T follicular helper cell (primary cell): ENCODE data around the gene ARMC7.
"Not testable (repeated sequence)": the region's sequence is repeated elsewhere in the genome, so short reads cannot be mapped to it uniquely, and the experiment has no call there.

ENCODE experiments used
- DNase-seq: peaks from one replicate; pipeline ENCODE4 v3.0.0-alpha.2; 2020; ENCODE audit warnings: low read depth

ARMC7 gene

DNA sequence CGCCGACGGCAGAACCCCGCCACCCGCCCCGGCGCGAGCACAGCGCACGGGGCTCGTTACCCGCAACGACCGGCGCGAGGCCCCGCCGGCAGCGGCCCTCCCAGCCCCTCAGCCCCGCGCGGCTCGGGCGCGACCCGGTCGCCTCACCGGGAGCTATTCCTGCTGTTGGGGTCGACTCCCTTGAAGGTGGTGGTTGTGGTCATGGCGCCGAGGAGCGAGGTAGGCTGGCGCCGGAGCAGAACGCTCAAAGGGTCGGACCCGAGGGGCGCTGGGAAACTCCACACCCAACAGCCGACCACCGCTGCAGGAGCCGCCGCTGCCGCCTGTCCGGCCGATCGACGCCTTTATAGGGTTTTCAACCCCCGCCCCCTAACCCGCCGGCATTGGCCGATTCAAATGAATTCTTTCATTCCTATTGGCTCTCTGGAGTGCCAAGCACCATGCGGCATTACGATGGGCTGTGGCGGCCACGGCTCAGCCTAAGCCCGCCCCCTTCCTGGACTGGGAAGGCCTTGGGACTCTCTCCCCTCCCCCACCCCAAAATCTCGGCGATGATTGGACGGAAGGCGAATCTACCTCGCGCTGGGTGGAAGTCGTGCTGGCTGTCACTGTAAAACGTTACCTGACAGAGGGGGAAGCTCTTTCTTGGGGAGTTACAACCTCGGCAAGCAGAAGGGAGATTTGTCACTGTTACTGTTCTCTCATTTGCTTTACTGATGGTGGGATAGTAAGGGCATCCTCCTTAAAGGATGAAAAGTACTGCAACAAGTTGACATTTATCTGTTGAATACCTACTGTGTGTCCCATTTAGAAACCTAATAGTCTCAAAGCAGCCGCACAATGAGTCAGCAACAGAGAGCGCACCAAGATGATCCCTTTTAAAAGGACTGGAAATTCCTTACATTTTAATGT is 44.7 kb downstream of the ARMC7 start, which contains the start of gene JPT1:
Gene JPT1 (minus strand): TSS at position 318 of the 912 bp plus-strand sequence. CDS start 115 bp downstream, at position 203.
- peak; percentile 98 for DNase-seq

DNA sequence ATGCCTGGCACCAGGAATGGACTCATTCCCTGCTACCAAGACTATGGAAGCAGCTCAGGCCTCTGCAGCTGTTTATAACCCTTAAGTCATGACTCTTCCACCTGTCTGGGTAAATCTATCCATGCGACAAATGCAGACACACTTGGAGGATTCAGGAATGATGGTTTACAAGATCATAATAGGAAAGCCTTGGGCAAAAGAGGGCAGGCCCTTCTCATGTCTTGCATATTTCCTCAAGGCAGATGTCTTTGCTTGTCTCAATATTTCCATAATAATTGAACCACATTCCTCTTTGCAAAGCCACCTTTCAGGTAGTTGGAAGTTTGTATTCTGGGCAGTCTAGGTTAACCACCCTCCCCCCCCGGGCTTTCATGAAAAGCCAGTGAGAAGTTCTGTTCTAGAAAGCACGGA is 45.4 kb downstream of the ARMC7 start:
- DNase-seq: no peak

DNA sequence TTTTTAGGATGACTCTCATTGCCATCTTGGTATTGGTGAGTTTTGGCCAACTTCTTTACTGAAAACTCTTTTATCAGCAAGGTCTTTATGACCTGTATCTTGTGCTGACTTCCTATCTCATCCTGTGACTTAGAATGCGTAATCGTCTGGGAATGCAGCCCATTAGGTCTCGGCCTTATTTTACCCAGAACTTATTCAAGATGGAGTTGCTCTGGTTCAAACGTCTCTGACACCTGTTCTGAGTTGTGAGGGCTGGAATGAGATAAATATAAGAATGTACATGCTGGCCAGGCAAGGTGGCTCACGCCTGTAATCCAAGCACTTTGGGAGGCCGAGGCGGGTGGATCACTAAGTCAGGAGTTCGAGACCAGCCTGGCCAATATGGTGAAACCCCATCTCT is 48.7 kb downstream of the ARMC7 start:
- DNase-seq: not testable (repeated sequence)

DNA sequence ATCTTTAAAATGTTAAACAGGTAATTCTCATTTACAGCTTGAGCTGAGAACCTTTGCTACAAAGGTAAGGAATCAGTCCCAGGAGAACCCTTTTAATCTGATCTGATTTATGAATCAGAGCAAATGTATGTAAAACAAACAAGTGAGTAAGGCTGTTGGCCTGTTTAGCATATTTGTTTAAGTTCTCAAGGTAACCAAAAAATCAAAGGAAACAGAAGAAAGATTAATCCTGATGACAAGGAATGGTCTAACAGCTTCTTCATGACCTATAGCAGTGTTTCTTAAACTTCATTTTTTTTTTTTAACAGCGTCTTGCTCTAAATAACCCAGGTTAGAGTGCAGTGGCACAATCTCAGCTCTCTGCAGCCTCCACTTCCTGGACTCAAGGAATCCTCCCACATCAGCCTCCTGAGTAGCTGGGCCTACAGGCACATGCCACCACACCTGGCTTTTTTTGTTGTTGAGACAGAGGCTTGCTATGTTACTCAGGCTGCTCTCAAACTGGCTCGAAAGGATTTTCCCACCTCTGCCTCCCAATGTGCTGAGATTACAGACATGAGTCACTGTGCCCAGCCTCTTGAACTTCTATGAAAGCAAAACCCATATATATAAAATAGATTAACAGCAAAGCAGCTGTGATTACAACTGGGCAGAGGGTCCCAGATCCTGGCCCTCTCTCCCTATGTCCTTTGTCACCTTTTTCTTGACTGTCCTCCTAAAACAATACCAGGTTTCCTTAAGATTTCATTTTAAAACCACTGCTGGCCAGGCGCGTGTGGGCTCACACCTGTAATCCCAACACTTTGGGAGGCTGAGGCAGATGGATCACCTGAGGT is 49.6 kb downstream of the ARMC7 start:
- DNase-seq: no peak

DNA sequence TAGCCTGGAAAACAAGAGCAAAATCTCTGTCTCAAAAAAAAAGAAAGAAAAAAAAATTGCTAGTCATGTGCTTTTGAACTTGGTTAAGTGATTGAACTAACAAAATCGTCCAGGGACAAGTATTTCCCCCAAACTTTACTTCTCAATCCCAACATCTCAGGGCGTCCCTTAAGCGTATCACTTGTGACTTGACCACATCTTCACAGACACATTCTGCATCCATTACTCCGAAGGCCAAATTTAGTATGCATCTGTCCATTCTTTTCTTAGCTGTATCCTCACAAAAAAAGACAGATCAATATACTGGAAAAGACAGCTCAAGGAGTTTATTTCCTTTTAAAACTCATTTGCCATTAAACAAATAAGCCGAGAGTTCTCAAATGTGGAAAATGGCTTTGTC is 50.4 kb downstream of the ARMC7 start:
- DNase-seq: no peak

DNA sequence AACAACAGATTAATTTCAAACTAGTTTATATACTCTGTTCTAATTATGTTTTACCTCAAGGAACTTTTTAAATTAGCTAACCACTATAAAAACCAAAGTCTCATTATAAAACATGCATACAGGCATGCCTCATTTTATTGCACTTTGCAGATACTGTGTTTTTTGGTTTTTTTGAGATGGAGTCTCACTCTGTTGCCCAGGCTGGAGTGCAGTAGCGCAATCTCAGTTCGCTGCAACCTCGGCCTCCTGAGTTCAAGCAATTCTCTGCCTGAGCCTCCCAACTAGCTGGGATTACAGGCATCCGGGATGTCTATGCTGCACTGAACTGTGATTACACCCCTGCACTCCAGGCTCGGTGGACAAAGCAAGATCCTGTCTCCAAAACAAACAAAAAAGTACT is 53.3 kb downstream of the ARMC7 start:
- no peak for DNase-seq

DNA sequence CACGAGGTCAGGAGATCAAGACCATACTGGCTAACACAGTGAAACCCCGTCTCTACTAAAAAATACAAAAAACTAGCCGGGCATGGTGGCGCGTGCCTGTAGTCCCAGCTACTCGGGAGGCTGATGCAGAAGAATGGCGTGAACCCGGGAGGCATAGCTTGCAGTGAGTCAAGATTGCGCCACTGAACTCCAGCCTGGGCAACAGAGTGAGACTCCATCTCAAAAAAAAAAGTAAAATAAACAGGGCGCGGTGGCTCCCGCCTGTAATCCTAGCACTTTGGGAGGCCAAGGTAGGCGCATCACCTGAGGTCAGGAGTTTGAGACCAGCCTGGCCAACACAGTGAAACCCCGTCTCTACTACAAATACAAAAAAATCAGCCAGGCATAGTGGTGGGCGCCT is 54.8 kb downstream of the ARMC7 start:
- not testable (repeated sequence) for DNase-seq

DNA sequence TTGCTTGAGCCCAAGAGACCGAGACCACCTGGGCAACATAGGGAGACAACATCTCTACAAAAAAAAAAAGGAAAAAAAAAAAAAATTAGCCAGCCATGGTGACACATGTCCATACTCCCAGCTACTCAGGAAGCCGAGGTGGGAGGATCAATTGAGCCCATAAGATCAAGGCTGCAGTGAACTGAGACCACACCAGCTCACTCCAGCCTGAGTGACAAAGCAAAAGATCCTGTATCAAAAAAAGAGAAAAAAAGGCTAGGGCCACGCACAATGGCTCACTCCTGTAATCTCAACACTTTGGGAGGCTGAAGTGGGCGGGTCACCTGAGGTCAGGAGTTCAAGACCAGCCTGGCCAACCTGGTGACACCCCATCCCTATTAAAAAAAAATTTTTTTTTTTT is 59.2 kb downstream of the ARMC7 start:
- no peak for DNase-seq

DNA sequence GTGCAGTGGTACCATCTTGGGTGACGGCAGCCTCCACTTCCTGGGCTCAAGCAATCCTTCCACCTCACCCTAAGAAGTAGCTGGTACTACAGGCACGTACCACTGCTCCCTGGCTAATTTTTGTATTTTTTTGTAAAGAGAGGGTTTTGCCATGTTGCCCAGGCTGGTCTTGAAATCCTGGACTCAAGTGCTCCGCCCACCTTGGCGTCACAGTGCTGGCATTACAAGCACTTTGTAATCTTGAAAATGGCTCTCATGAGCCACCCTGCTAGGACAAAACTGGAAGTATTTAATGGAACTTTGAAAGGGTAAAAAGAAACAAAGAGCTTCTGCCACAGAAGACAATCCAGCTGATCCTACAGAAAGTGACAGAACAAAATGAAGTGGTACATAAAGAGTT is 63.8 kb downstream of the ARMC7 start:
- no peak for DNase-seq

DNA sequence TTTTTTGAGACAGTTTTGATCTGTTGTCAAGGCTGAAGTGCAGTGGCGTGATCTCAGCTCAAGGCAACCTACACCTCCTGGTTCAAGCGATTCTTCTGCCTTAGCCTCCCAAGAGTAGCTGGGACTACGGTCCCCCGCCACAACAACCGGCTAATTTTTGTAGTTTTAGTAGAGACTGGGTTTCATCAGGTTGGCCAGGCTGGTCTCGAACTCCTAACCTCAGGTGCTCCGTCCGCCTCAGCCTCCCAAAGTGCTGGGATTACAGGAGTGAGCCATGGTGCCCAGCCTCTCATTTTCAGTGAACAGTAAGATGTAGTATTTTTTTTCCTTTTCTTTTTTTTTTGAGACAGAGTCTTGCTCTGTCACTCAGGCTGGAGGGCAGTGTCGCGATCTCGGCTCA is 65.2 kb downstream of the ARMC7 start:
- DNase-seq: no peak

DNA sequence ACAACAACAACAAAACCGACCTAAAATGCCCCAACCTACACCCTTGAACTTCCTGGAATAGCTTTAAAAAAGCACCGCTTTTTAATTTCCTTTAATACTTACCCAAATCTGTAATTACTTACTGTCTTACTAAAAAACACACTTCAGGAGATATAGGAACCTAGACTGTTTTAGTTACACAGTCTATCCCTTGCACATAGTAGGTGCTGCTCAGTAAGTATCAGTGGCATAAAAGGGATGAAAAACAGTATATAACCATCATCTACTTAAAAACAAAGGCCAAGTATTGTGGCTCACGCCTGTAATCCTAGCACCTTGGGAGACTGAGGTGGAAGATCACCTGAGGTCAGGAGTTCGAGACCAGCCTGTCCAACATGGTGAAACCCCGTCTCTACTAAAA is 66.9 kb downstream of the ARMC7 start:
- DNase-seq: no peak

DNA sequence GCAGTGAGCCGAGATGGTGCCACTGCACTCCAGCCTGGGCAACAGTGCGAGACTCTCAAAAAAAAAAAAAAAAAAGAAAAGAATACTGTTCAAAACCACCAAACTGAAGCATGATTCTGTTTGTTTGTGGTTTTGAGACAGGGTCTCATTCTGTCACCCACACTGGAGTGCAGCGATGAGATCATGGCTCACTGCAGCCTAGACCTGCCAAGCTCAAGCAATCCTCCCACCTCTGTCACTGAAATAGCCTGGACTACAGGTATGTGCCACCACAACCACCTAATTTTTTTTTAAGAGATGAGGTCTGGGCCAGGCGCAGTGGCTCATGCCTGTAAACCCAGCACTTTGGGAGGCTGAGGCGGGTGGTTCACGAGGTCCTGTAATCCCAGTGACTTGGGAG is 68.7 kb downstream of the ARMC7 start:
- DNase-seq: no peak
